Right lobe of liver (tissue), 6 donors: ENCODE results near the gene DIP2C. TPM values are rescaled to one million over a fixed set of nuclear protein-coding genes. Genes with fewer than 3 reads are reported as not detected.

Experiments used
- ATAC-seq, 4 donors: fragments of 200-7000 bp; cut with Tn5 transposase; one replicate each; pipeline ENCODE4 v1.9.1; 2020; ENCODE audit warnings: mild to moderate bottlenecking in 4 of 4, moderate library complexity in 4 of 4
- DNase-seq, 3 donors: peaks; one replicate each; pipeline ENCODE4 v3.0.0-alpha.2; 2020
- H3K27ac ChIP-seq, 3 donors: fragments of 200-600 bp; one replicate each; pipeline ENCODE4 v1.8.0; 2022
- H3K27me3 ChIP-seq, 2 donors: fragments of 200-600 bp; one replicate each; pipeline ENCODE4 v1.8.0; 2022
- H3K36me3 ChIP-seq, 4 donors: fragments of 200-600 bp; sonication (generic) in 1 of 4; one replicate each; pipeline versions ENCODE4 v1.5.1 to v1.8.0; 2017 to 2022; ENCODE audit warnings: control low read depth in 1 of 4
- H3K4me1 ChIP-seq, 4 donors: fragments of 200-600 bp; sonication (generic) in 1 of 4; one replicate each; pipeline versions ENCODE4 v1.5.1 to v1.8.0; 2017 to 2022; ENCODE audit warnings: control low read depth in 1 of 4
- H3K4me3 ChIP-seq, 3 donors: fragments of 200-600 bp; one replicate each; pipeline ENCODE4 v1.8.0; 2022
- H3K9me3 ChIP-seq, 4 donors: fragments of 200-600 bp; sonication (generic) in 1 of 4; one replicate each; pipeline versions ENCODE4 v1.5.1 to v1.8.0; 2017 to 2022; ENCODE audit warnings: control low read depth in 1 of 4
- CTCF ChIP-seq, 4 donors: fragments of 200-600 bp in 3 of 4; fragments of 450-650 bp in 1 of 4; IDR thresholded peaks; one replicate each; pipeline versions ENCODE4 v1.5.1 to v1.8.0; 2016 to 2022; ENCODE audit warnings: antibody characterized with exemption in 4 of 4, mild to moderate bottlenecking in 2 of 4
- POLR2A ChIP-seq: fragments of 450-650 bp; IDR thresholded peaks from one replicate; pipeline ENCODE4 v1.6.1; 2017; ENCODE audit warnings: antibody characterized with exemption, mild to moderate bottlenecking
- WGBS: methylation state at CpG from one replicate; pipeline ENCODE4 v1.1.6; 2018; ENCODE audit warnings: low coverage, low lambda C conversion rate; ENCODE audit not compliant: insufficient coverage; ENCODE audit errors: missing lambda C conversion rate; 5-methylcytosine and 5-hydroxymethylcytosine counted together
- intact Hi-C, 2 donors: fragments of 100-400 bp; cut with DNase I; formaldehyde crosslinking; loops; one replicate each; pipeline versions ENCODE4 v1.11.2 to v1.14.1; 2022
- total RNA-seq, 6 experiments: library from RNA; depleted of rRNA in 2 of 6; stranded (reverse); fragments of >200 nt in 2 of 6; fragmentation: NEBNext Ultra II Directional in 3 of 6; extraction: Animal tissue kit (Norgen Biotek cat#: 25700) in 3 of 6; gene quantifications; one replicate each; pipeline versions ENCODE4 v1.1.0 to v1.2.4, GENCODE V29; 2016 to 2023
- donor health status: DM: no; HTN: yes; CAD: no.
- donor health status: DM: no; HTN: no; CAD: no.
- donor health status: DM: no; HTN: no; CAD: no.
- donor health status: DM: no; HTN: yes; CAD: no.
- donor health status: DM: no; HTN: yes; CAD: no.

The DIP2C gene
- total RNA-seq, 6 experiments from 2014 or later = 8.0 to 13.5 (median 11.7) TPM

- no peak for TF ChIP-seq CTCF (IDR thresholded peaks at IDR 0.05)
- no peak for TF ChIP-seq POLR2A
- H3K4me1 ChIP-seq = no peaks in the 10 kb centered on the region
- no peaks in the 10 kb centered on the region for H3K9me3 ChIP-seq
- no peak overlapping the region for H3K4me3 ChIP-seq
- 100% methylated on average over 9 of the region's 12 CpGs for WGBS
- DNase-seq (no peak), ATAC-seq (no peak)
- intact Hi-C loops = no loop called here
- H3K27ac ChIP-seq = no peak overlapping the region
- H3K36me3 ChIP-seq = no peaks in the 10 kb centered on the region
- no peaks in the 10 kb centered on the region for H3K27me3 ChIP-seq
Measured at GRCh38 chr10:317926-318325, 371.5 kb downstream of the DIP2C start.

GRCh38 chr10:317271-317769 is 372.1 kb downstream of the DIP2C start:
- Histone ChIP-seq H3K9me3 (no peaks in the 10 kb centered on the region), H3K27ac (no peak overlapping the region), H3K27me3 (no peaks in the 10 kb centered on the region), H3K4me1 (no peaks in the 10 kb centered on the region), H3K36me3 (no peaks in the 10 kb centered on the region), H3K4me3 (no peak overlapping the region)
- DNase-seq (no peak), ATAC-seq (peak in 1 of 4 donors; percentile 16)
- WGBS = 71% methylated on average over 5 of the region's 11 CpGs
- intact Hi-C loops = no loop called here
- TF ChIP-seq CTCF (IDR thresholded peaks at IDR 0.05) (no peak), POLR2A (no peak)

GRCh38 chr10:316390-316789 is 373.1 kb downstream of the DIP2C start:
- no peak for TF ChIP-seq CTCF (IDR thresholded peaks at IDR 0.05)
- TF ChIP-seq POLR2A = no peak
- no peak for DNase-seq
- WGBS = 93% methylated on average over 3 of the region's 6 CpGs
- H3K4me1 ChIP-seq = no peaks in the 10 kb centered on the region
- ATAC-seq = no peak
- H3K36me3 ChIP-seq = no peaks in the 10 kb centered on the region
- intact Hi-C loops = no loop called here
- H3K4me3 ChIP-seq = no peak overlapping the region
- H3K27ac ChIP-seq = no peak overlapping the region
- H3K9me3 ChIP-seq = no peaks in the 10 kb centered on the region
- H3K27me3 ChIP-seq = no peaks in the 10 kb centered on the region

- TF ChIP-seq CTCF (IDR thresholded peaks at IDR 0.05) = no peak
- TF ChIP-seq POLR2A = no peak
- Histone ChIP-seq H3K36me3 (no peaks in the 10 kb centered on the region), H3K9me3 (no peaks in the 10 kb centered on the region), H3K4me1 (peaks cover 0 to 5% (median 0%) of the 10 kb centered on the region in 4 donors), H3K4me3 (no peak overlapping the region), H3K27me3 (no peaks in the 10 kb centered on the region), H3K27ac (no peak overlapping the region)
- DNase-seq (no peak), ATAC-seq (no peak)
- intact Hi-C loops = no loop called here
- 74% methylated on average over 4 of the region's 4 CpGs for WGBS
Measured at GRCh38 chr10:314871-315270, 374.6 kb downstream of the DIP2C start.

DNA sequence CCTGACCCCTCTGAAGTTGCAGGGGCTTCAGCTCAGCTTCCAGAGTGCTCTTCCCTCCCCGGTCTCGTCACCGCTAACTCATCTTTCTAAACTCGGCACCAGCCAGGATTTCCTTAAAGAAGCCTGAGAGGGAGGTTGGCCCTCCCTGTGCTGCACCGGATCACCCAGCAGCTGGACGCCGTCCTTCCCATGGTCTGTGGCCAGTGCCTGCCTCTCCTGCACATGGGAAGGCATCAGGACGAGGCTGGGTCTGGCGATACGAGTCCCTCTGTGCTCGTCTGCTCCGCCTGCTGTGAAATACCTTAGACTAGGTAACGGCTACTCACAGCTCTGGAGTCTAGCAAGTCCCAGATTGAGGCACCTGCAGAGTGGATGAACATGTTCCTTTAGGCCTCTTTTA is 375.1 kb downstream of the DIP2C start:
- Histone ChIP-seq H3K36me3 (no peaks in the 10 kb centered on the region), H3K4me3 (no peak overlapping the region), H3K27ac (no peak overlapping the region), H3K27me3 (no peaks in the 10 kb centered on the region), H3K4me1 (peaks cover 0 to 6% (median 2%) of the 10 kb centered on the region in 4 donors), H3K9me3 (no peaks in the 10 kb centered on the region)
- 67% methylated on average over 4 of the region's 13 CpGs for WGBS
- intact Hi-C loops = no loop called here
- TF ChIP-seq POLR2A (no peak), CTCF (IDR thresholded peaks at IDR 0.05) (no peak)
- no peak for DNase-seq
- no peak for ATAC-seq
